Fibroblast of lung (primary cell): Measurements from ENCODE around the gene TUBB4B.

Source experiments
- CTCF ChIP-seq, 2 donors: IDR thresholded peaks in 1 of 2; conservative IDR thresholded peaks in 1 of 2; 1 replicate in 1 of 2; 2 replicates in 1 of 2; pipeline ENCODE4 v1.5.1; 2011 to 2012; ENCODE audit warnings: low read length in 2 of 2, control low read depth in 1 of 2, inconsistent platforms in 1 of 2, low read depth in 1 of 2, mild to moderate bottlenecking in 1 of 2
- EZH2 ChIP-seq: IDR thresholded peaks from 2 replicates; pipeline ENCODE4 v1.5.1; 2012; ENCODE audit warnings: low read length, control low read depth, mild to moderate bottlenecking; ENCODE audit errors: missing control alignments

DNA sequence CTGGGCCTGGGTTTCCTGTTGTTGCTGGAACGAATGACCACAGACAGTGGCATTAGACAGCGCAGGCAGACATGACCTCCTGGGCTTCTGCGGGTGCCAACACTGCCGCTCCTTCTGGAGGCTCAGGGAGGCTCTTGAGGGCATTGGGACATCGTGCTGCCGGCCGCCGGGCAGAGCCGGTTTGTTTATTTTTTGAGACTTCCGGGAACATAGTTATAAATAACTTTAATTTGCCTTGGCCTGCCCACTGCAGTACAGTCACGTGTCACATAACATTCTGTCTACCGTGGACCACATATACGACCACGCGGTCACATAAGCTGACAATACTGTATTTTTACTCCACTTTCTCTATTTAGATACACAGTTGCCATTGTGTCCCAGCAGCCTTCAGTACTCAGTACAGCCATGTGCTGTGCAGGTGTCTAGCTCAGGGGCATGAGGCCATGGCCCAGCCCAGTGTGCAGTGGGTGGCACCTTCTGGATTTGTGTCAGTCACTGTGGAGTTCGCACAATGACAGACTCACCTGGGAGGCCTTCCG, 28.2 kb downstream of the TUBB4B start:
- TF ChIP-seq CTCF (conservative IDR thresholded peaks at IDR 0.05 in 1 of 2, IDR thresholded peaks at IDR 0.05 in 1 of 2; ENCODE audit: low read depth in 1 of 2, low read length in 2 of 2), result no peak
- no peak for TF ChIP-seq EZH2
